IgD-negative memory B cell (primary cell): ENCODE results near the gene CEP57L1. TPM values are rescaled to one million over a fixed set of nuclear protein-coding genes. Genes with fewer than 3 reads are reported as not detected.
"Not testable (repeated sequence)": the region's sequence is repeated elsewhere in the genome, so short reads cannot be mapped to it uniquely, and the experiment has no call there.

Experiments used
- H3K27ac Mint-ChIP-seq, 3 donors: one replicate each; pipeline ENCODE4 v1.8.0; 2020 to 2022; ENCODE audit warnings: mild to moderate bottlenecking in 3 of 3, mixed read lengths in 3 of 3, moderate library complexity in 1 of 3
- H3K27me3 Mint-ChIP-seq: one replicate; pipeline ENCODE4 v1.8.0; 2021; ENCODE audit warnings: mixed read lengths
- H3K36me3 Mint-ChIP-seq: one replicate; pipeline ENCODE4 v1.8.0; 2020; ENCODE audit warnings: mild to moderate bottlenecking, mixed read lengths
- H3K4me1 Mint-ChIP-seq, 3 donors: one replicate each; pipeline ENCODE4 v1.8.0; 2020 to 2022; ENCODE audit warnings: mixed read lengths in 3 of 3, mild to moderate bottlenecking in 1 of 3
- H3K4me3 Mint-ChIP-seq, 4 donors: one replicate each; pipeline ENCODE4 v1.8.0; 2020 to 2022; ENCODE audit warnings: mild to moderate bottlenecking in 4 of 4, mixed read lengths in 4 of 4, moderate library complexity in 3 of 4
- H3K9me3 Mint-ChIP-seq, 3 donors: one replicate each; pipeline ENCODE4 v1.8.0; 2020 to 2021; ENCODE audit warnings: mixed read lengths in 3 of 3, mild to moderate bottlenecking in 1 of 3
- polyA plus RNA-seq: library from polyadenylated mRNA; unstranded; fragments of 300-500 nt; fragmentation: Illumina TruSeq; gene quantifications from one replicate; pipeline ENCODE4 v1.2.3, GENCODE V29; 2021

The CEP57L1 gene
- polyA plus RNA-seq, 1 donor from 2014 or later = 4.9 TPM

- Mint-ChIP-seq H3K4me1 (peaks cover 18 to 32% (median 19%) of the 10 kb centered on the region in 3 donors), H3K4me3 (peak overlapping the region in 1 of 4 donors; percentile 28), H3K9me3 (no peaks in the 10 kb centered on the region), H3K36me3 (no peaks in the 10 kb centered on the region), H3K27me3 (peaks cover 2% of the 10 kb centered on the region), H3K27ac (no peak overlapping the region)
Observed at GRCh38 chr6:109087661-109088264, 7.5 kb upstream of the CEP57L1 start.

GRCh38 chr6:109088995-109089394 lies 6.3 kb upstream of the CEP57L1 start:
- Mint-ChIP-seq H3K4me3 (no peak overlapping the region), H3K4me1 (peaks cover 26 to 39% (median 28%) of the 10 kb centered on the region in 3 donors), H3K27ac (no peak overlapping the region), H3K36me3 (no peaks in the 10 kb centered on the region), H3K27me3 (peaks cover 2% of the 10 kb centered on the region), H3K9me3 (no peaks in the 10 kb centered on the region)

- Mint-ChIP-seq H3K36me3 (no peaks in the 10 kb centered on the region), H3K4me1 (peaks cover 29 to 47% (median 38%) of the 10 kb centered on the region in 3 donors), H3K9me3 (no peaks in the 10 kb centered on the region), H3K4me3 (peak overlapping the region in 2 of 4 donors; percentile 19 to 77), H3K27me3 (peaks cover 2% of the 10 kb centered on the region), H3K27ac (peak overlapping the region in 1 of 3 donors; percentile 43)
Observed at GRCh38 chr6:109091314-109092024, 3.8 kb upstream of the CEP57L1 start.

- Mint-ChIP-seq H3K4me1 (peaks cover 33 to 50% (median 40%) of the 10 kb centered on the region in 3 donors), H3K27ac (peak overlapping the region in 1 of 3 donors; percentile 43), H3K36me3 (no peaks in the 10 kb centered on the region), H3K9me3 (no peaks in the 10 kb centered on the region), H3K27me3 (peaks cover 2% of the 10 kb centered on the region), H3K4me3 (peak overlapping the region in 3 of 4 donors; percentile 20 to 79 (median 77))
Observed at GRCh38 chr6:109092074-109092473, 3.2 kb upstream of the CEP57L1 start.

GRCh38 chr6:109093732-109094415 lies 1.4 kb upstream of the CEP57L1 start:
- Mint-ChIP-seq H3K4me1 (peaks cover 34 to 45% (median 40%) of the 10 kb centered on the region in 3 donors), H3K9me3 (no peaks in the 10 kb centered on the region), H3K27me3 (peaks cover 2% of the 10 kb centered on the region), H3K36me3 (no peaks in the 10 kb centered on the region), H3K27ac (peak overlapping the region; percentile 84 to 96 (median 95)), H3K4me3 (peak overlapping the region; percentile 93 to 98 (median 94))

- Mint-ChIP-seq H3K4me1 (peaks cover 34 to 40% (median 40%) of the 10 kb centered on the region in 3 donors), H3K4me3 (peak within 1 kb of the TSS; percentile 93 to 98 (median 95)), H3K9me3 (no peaks in the 10 kb centered on the region), H3K27ac (peak within 1 kb of the TSS; percentile 95 to 100 (median 99)), H3K36me3 (no peaks in the 10 kb centered on the region), H3K27me3 (peaks cover 2% of the 10 kb centered on the region)
Observed at GRCh38 chr6:109094416-109095035, 781 bp upstream of the CEP57L1 start, which contains the start of gene SESN1. SESN1 (minus strand) TSS chr6:109094846; CDS start chr6:109094073, 773 bp downstream.

GRCh38 chr6:109095835-109096084 lies 453 bp downstream of the CEP57L1 start:
- peaks cover 32 to 40% (median 33%) of the 10 kb centered on the region in 3 donors for H3K4me1 Mint-ChIP-seq
- no peaks in the 10 kb centered on the region for H3K36me3 Mint-ChIP-seq
- H3K27me3 Mint-ChIP-seq = peaks cover 2% of the 10 kb centered on the region
- peaks cover 0 to 2% (median 0%) of the 10 kb centered on the region in 3 donors for H3K9me3 Mint-ChIP-seq
- peak overlapping the region; percentile 95 to 100 (median 99) for H3K27ac Mint-ChIP-seq
- H3K4me3 Mint-ChIP-seq = peak overlapping the region; percentile 93 to 96 (median 94)

- Mint-ChIP-seq H3K27ac (peak overlapping the region in 1 of 3 donors; percentile 95), H3K4me3 (peak overlapping the region; percentile 93 to 96 (median 94)), H3K27me3 (peaks cover 2% of the 10 kb centered on the region), H3K36me3 (no peaks in the 10 kb centered on the region), H3K9me3 (peaks cover 0 to 2% (median 0%) of the 10 kb centered on the region in 3 donors), H3K4me1 (peaks cover 32 to 38% (median 33%) of the 10 kb centered on the region in 3 donors)
Observed at GRCh38 chr6:109096208-109096607, 901 bp downstream of the CEP57L1 start.

GRCh38 chr6:109097661-109098060 lies 2.4 kb downstream of the CEP57L1 start:
- H3K27ac Mint-ChIP-seq = peak overlapping the region in 1 of 3 donors; percentile 77
- peak overlapping the region in 1 of 4 donors; percentile 94 for H3K4me3 Mint-ChIP-seq
- peaks cover 22 to 24% (median 24%) of the 10 kb centered on the region in 3 donors for H3K4me1 Mint-ChIP-seq
- H3K27me3 Mint-ChIP-seq = no peaks in the 10 kb centered on the region
- peaks cover 0 to 2% (median 0%) of the 10 kb centered on the region in 3 donors for H3K9me3 Mint-ChIP-seq
- H3K36me3 Mint-ChIP-seq = no peaks in the 10 kb centered on the region

- H3K27ac Mint-ChIP-seq = no peak overlapping the region
- H3K36me3 Mint-ChIP-seq = no peaks in the 10 kb centered on the region
- peaks cover 0 to 5% (median 1%) of the 10 kb centered on the region in 3 donors for H3K4me1 Mint-ChIP-seq
- H3K27me3 Mint-ChIP-seq = no peaks in the 10 kb centered on the region
- H3K4me3 Mint-ChIP-seq = no peak overlapping the region
- H3K9me3 Mint-ChIP-seq = peaks cover 0 to 2% (median 0%) of the 10 kb centered on the region in 3 donors
Observed at GRCh38 chr6:109102762-109103161, 7.5 kb downstream of the CEP57L1 start.

GRCh38 chr6:109103942-109104341 lies 8.6 kb downstream of the CEP57L1 start:
- no peaks in the 10 kb centered on the region for H3K27me3 Mint-ChIP-seq
- H3K9me3 Mint-ChIP-seq = peaks cover 0 to 2% (median 0%) of the 10 kb centered on the region in 3 donors
- peaks cover 0 to 4% (median 1%) of the 10 kb centered on the region in 3 donors for H3K4me1 Mint-ChIP-seq
- H3K27ac Mint-ChIP-seq = no peak overlapping the region
- no peaks in the 10 kb centered on the region for H3K36me3 Mint-ChIP-seq
- H3K4me3 Mint-ChIP-seq = no peak overlapping the region

- Mint-ChIP-seq H3K9me3 (peaks cover 0 to 2% (median 0%) of the 10 kb centered on the region in 3 donors), H3K27ac (no peak overlapping the region), H3K36me3 (no peaks in the 10 kb centered on the region), H3K27me3 (no peaks in the 10 kb centered on the region), H3K4me3 (no peak overlapping the region), H3K4me1 (peaks cover 0 to 4% (median 1%) of the 10 kb centered on the region in 3 donors)
Observed at GRCh38 chr6:109104512-109104911, 9.2 kb downstream of the CEP57L1 start.

- Mint-ChIP-seq H3K36me3 (peaks cover 6% of the 10 kb centered on the region), H3K4me1 (peaks cover 0 to 4% (median 1%) of the 10 kb centered on the region in 3 donors)
Observed at GRCh38 chr6:109105681-109106080, 10.4 kb downstream of the CEP57L1 start.

GRCh38 chr6:109109663-109110062 lies 14.4 kb downstream of the CEP57L1 start:
- H3K9me3 Mint-ChIP-seq, H3K27me3 Mint-ChIP-seq, H3K36me3 Mint-ChIP-seq, H3K27ac Mint-ChIP-seq, H3K4me3 Mint-ChIP-seq: not testable (repeated sequence)
- H3K4me1 Mint-ChIP-seq = peaks cover 9 to 16% (median 13%) of the 10 kb centered on the region in 3 donors

More at GRCh38 chr6:109105681-109106080, 10.4 kb downstream of the CEP57L1 start:
- H3K9me3 Mint-ChIP-seq = no peaks in the 10 kb centered on the region
- H3K4me3 Mint-ChIP-seq = no peak overlapping the region
- H3K27me3 Mint-ChIP-seq = no peaks in the 10 kb centered on the region
- H3K27ac Mint-ChIP-seq = no peak overlapping the region
